Inflammatory macrophage treated with lipopolysaccharide for 4 hours (primary cell): ENCODE results near the gene HSPB2.

Experiments
- DNase-seq: peaks from one replicate; pipeline ENCODE4 v3.0.0-alpha.2; 2020

The HSPB2 gene

DNA sequence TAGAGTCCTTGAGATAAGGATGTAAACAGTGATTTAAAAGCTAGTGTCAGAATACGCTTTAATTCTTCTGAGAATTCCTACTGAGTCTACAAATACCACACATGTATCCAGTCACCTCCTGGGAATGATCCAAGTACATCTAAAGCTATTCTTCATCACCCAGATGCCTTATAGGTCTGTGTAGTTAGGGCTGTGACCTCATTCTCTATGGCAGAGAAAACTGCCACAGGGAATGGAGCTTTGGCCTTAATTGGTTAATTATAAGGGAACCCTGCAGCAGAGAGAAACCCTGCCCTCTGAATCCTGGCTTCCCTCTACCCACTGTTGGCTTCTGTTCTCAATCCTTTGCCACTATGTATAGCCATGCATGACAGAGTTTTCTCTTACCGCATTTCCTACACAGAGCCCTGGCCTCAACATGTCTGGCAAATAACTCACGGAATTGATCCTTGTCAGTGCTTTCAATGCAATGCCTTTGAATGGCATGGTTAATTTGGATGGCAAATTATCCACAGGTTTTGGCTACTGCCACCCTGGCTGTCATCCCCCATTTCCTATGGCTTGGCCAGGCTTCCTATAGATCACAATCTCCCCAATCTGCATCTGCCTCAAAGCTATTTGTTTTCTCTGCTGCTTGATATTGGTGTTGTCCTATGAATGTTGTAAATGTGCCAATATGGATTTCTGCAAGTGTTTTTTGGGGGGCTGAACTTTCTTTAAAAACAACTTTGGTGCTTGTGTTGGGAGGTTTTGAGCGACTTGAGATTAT, 27.5 kb downstream of the HSPB2 start:
- no peak for DNase-seq

DNA sequence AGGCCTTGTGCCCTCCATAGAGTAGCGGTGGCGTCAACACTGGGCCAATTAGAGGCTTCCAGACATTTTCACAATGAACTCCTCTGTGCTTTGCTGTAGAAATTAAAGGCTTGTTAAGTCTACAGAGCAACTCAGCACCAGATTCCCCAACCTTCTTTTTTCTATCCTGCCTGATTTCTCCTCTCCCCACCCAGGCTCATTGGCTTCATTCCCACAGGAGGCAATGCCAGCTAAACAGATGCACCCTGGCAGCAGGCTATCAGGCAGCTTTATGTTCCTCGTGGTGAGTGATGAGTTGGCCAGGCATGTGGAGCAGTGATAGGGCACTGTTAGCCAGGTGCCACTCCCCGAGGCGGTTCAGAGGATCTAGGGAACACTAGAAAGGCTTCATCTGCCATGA, 29.4 kb downstream of the HSPB2 start:
- DNase-seq: no peak

- DNase-seq: peak; percentile 58
Measured at GRCh38 chr11:111942829-111943228, 30.3 kb downstream of the HSPB2 start.

GRCh38 chr11:111944139-111944538, 31.6 kb downstream of the HSPB2 start:
- no peak for DNase-seq

DNA sequence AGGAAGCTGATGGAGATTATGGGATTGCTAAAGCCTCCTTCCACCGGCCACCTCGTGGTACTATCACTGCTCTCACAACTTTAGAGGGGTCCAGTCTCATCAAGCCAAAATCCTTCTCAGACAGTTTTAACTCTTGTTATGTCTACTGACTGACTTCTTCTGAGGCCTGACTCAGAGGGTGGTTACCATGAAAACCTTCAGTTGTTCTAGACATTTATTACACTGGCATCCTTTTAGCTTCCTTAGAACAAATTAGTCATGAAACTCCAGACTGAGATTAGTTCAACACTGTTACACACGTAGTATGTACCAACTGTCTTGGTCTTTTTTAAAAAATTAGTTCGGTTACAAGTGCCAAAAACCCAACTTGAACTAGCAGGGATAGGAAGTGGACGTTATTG, 32.1 kb downstream of the HSPB2 start:
- peak; percentile 56 for DNase-seq

- DNase-seq: no peak
Measured at GRCh38 chr11:111945198-111945597, 32.7 kb downstream of the HSPB2 start.

DNA sequence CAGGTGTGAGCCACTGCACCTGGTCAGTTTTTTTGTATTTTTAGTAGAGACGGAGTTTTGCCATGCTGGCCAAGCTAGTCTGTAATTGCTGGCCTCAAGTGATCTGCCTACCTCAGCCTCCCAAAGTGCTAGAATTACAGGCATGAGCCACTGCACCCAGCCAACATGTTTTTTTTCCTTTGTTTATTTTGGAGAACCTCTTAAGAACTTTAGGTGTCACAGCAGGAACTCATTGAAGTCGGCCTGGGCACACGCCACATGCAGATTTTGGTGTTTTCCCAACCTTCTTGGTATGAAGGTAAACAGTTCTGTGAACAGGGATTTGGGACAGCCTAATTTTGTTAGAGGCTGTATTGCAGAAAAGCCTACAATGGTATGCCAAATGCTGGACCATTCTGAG, 34.0 kb downstream of the HSPB2 start:
- no peak for DNase-seq

- no peak for DNase-seq
Measured at GRCh38 chr11:111947143-111947542, 34.6 kb downstream of the HSPB2 start.

DNA sequence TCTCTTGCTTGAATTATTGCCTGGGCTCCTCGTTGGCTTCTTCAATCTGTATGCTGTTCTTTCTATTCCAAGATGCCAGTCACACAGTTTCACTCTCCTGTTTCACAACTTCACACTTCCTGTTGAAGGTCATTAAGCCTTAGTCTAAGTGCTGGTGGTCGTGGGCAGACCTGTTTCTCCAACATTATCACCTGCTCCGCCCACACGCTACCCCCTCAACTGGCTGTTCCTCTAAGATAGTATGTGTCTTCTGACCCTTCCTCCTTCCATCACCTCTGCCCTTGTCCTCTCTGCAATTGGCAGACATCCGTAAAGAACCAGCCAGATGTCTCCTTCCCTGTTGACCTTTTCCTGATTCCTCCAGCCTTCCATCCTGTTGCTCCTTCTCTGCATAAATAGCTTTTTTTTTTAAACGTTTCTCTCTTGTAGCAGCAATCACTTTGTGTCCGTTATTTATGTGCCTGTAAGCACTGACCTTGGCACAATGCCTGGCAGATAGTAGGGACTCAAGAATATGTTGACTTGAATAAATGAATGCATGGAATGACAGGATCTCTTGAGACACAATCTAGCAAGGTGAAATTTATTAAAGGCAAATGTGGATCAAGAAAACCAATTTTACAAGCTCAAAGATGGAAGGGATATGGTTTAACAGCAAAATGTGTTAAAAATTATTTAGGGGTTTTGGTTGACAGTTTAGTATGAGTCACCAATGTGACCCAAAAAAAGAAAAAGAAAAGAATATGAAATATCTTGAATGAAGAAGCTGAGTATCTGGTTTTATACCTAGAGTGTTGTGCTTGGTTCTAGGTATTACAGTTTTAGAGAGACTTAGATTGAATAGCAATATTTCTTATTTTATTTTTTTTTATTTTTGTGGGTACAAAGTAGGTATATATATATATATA, 37.2 kb downstream of the HSPB2 start:
- peak; percentile 44 for DNase-seq

- DNase-seq: no peak
Measured at GRCh38 chr11:111951565-111951964, 39.0 kb downstream of the HSPB2 start.

GRCh38 chr11:111954154-111954553, 41.6 kb downstream of the HSPB2 start:
- no peak for DNase-seq

DNA sequence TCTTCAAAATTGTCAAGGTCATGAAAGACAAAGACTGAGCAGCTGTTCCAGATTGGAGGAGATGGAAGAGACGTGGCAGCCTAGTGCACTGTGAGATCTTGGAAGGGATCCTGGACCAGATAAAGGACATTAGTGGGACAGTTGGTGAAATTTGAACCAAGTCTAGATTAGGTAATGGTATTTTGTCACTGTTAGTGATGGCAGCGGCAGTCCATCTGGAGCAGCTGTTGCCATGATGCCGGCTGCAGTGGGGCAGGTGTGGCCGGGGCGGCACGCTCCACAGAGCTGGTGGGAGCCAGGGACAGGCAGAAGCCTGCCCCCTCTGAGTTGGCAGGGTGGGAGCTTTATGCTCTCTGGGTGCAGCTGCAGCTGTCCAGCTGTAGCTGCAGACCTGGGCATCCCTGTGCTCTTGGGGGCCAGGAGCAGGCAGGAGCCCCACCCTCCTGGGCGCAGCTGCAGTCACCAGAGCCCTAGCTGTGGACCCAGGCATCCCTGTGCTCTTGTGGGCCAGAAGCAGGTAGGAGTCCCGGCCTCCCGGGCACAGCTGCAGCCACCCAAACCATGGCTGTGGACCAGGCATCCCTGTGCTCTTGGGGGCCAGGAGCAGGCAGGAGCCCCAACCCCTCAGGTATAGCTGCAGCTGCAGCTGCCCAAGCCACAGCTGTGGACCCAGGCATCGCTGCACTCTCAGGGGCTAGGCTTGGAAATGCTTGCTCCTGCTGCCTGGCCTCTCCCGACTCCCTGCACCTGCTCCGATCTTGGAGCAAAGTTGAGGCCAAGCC, 45.3 kb downstream of the HSPB2 start:
- no peak for DNase-seq

GRCh38 chr11:111960916-111961315, 48.4 kb downstream of the HSPB2 start:
- no peak for DNase-seq

DNA sequence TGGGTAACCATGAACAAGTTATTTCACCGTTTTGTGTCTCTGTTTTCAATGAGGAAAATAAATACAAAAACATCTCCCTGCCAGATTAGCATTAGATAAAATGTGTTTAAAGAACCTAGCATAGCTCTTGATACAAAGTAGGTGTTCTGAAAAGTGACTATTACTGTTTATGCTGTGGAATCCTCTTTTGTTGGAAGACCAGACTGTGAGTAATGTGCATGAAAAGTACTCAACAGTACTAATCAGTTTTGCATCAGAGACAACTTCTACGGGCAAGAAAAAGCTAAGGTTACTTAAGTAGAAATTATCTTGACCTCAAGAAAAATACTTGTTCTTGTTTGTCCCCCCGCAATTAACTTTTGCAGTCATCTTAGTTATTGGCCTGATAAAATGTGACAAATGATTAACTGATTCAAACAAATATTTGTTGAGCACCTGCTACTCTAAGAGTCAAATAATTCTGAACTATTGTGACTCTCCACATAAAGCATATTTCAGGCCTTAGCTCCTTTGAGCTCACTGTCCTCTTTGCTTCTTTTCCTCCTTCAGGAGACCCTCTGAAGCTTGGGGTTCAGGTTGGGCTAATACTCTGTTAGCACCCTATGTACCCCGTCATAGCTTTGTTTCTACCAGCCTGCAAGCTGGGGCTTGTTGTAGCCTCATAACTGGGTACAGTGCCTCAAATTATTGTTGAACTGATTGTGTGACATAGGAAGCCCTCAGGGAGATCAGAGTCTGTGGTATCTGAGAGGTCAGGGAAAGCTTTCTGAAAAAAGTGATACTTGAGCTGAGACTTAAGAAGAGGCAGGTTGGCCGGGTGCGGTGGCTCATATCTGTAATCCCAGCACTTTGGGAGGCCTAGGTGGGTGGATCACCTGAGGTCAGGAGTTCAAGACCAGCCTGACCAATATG, 49.1 kb downstream of the HSPB2 start:
- no peak for DNase-seq
